ENCODE data around the gene NTRK2.
"Not testable (repeated sequence)": the region's sequence is repeated elsewhere in the genome, so short reads cannot be mapped to it uniquely, and the experiment has no call there.

Gene NTRK2

DNA sequence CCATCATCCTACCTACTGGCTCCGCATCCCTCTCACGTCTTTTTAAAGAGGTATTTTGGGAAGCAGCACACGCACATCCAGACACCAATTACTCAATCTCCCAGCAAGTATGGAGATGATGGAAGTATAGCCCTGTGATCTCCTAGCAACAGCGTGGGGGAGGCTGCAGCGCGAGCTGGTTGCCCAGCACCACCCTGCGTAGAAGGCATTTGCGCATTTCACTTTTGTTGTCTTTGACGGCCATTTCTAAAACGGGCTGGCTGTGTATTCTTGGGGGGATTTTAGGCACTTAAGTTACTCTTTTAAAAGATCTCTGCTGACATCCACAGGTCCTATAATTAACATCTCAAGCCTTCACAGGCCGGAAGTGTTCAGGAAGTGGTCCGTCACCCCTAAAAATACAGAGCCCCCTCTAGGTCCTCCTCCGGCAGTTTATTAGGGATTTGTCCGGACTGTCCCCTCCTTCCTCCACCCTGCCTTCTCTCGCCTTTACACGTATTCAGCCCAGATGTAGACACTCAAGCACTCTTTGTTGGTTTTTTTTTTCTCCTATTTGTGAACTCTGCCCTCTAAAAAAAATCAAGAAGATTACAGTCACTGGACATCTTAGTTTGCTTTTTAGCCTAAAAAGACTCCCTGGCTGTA lies 371.4 kb downstream of the NTRK2 start:
- no peak for DNase-seq

DNA sequence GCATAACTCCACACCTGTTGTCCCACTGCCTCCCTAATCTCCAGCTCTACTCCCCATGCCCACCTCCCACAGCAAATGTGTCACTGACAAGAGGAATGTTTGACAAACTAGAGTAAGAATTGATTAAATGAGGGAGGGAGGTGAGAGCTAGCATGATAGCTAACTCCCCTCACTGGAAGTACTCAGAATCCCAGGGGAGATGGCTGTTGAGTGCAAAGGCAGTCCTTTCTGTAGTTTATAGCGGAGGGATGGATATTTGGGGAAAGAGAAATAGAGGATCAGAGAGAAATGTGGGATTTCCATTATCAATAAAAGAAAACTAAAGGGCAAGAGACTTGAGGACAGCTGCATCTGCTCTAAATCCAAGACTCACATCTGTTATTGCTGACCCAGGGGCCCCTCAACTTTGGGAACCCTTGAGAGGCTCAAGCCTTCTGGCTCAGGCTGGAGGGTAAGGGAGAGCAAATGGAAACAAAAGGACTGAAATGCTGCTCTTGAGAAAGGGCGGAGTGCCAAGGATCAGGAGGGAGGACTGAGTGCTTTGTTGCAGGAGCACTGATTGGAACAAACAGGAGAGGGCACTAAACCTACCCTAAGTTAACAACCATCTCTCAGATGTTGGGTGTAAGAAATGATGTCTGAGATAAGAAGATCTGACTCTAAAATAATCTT lies 372.1 kb downstream of the NTRK2 start:
- DNase-seq: no peak

DNA sequence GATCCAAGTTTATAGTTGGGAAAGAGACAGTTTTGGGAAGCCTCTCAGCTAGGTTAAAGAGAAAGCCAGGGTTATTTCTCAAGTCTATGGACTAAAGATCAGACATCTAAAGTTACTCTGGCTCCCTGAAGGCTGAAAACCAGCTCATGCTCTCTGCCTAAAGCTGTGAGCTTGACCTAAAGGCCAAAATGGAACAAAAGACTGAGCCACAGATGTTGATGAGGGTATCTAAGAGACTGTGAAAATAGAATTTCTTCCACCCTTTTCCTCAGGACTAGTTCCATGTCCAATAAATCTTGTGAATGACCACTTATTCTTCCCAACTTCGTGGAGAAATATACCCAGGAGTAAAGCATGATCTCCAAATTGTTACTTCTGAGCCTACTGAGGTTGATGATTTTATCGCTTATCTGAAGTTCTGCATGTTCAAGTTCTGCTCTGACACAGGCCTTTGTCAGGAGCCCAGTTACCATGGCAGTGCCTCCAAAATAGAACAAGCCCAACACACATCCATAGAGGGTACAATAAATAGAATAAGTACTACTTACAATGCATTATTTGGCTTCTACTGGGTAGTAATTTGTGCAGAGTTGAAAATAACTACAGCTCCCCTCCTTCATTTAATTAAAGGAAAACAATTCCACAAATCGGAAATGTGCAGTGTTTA lies 373.6 kb downstream of the NTRK2 start:
- no peak for DNase-seq

DNA sequence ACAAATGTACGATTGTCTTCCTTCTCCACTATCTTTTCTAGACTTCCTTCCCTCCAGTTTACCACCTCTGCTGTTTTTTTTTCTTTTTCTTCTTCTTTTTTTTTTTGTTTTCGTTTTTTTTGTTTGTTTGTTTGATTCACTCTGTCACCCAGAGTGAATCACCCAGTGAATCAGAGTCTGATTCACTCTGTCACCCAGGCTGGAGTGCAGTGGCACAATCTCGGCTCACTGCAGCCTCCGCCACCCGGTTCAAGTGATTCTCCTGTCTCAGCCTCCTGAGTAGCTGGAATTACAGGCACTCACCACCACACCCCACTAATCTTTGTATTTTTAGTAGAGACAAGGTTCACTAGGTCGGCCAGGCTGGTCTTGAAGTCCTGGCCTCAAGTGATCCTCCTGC lies 375.7 kb downstream of the NTRK2 start:
- DNase-seq: no peak

DNA sequence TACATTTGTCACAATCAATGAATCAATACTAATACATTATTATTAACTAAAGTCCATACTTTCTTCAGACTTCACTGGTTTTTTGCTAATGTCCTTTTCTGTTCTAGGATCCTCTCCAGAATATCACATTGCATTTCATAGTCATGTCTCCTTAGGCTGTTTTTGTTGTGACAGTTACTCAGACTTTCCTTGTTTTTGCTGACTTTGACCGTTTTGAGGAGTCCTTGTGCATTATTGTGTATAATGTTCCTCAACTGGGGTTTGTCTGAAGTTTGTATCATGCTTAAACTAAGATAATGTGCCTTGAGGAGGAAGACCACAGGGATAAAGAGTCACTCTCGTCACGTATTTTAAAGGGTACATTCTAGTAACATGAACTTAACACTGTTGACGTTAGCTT lies 376.9 kb downstream of the NTRK2 start:
- no peak for DNase-seq

DNA sequence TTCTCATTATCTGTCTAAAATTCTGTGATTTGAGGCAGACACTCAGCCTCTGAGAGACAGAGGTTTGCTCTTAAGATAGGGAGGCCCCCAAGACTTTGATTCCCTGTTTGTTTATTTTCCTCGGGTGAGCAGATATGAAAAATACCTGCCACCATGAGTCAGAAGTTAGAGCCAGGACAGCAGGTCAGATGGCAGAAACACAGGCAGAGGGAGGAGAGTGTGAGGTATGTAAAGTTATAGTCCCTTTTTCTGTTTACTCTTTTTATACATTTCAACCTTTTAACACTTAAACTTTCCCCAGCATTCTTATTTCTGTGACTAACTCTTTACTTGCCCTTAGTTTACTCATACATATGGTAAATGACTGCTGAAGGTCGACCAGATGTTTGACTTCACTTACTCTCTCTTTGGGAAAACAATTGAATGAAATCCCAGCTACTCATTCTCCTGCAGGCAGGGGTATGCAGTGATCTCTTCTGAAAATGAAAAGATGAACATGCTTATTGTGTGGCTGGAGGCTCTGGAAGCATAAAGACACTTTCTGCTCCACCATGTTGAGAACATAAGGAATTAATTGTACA lies 383.8 kb downstream of the NTRK2 start:
- DNase-seq: no peak

DNA sequence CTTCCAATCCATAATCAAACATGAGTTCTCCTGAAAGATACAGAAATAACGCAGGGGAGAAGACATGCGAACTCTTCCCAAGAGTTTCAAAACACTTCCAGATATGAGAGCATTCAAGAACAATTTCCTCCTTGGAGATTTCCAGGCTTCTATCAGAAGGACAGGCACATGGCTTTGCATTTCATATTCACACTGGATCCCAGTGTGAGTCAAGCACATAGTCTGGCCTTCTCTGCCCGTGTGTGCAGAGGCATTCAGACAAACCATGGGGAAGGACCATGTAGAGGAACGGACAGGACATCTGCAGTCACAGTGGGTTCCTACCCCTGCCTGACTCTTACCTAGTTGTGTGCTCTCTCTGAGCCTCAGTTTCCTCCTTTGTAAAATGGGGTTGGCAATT lies 384.5 kb downstream of the NTRK2 start:
- DNase-seq: no peak

DNA sequence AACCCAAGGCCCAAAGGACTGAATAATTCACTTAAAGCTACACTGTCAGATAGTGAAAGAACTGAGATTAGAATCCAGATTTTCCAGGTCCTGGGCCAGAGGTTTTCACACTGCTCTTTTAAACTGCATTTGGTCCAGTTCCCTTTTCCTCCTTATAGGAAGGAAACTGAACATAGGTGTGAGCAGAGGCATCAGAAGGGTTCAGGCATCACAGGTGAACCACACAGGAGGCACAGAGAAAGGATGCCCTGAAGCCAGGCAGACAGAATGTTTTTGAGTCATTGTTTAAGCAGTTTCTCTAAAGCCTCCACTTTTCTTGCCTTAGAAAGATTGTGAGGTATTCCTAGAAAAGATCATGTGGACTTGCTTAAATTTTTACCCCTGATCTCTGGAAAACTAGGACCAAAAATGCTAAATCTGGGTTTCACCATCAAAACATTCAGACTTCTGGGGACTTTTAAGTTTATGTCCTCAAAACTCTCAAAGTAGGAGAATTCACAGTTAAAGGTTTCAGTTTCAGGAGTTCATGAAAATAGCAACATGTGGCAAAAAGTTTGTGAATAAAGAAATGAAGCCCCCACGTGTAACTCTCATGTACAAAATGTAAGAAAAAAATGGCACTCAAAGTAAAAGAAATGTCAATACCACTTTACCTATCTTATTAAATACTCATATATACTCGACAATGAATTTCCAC lies 386.1 kb downstream of the NTRK2 start:
- no peak for DNase-seq

DNA sequence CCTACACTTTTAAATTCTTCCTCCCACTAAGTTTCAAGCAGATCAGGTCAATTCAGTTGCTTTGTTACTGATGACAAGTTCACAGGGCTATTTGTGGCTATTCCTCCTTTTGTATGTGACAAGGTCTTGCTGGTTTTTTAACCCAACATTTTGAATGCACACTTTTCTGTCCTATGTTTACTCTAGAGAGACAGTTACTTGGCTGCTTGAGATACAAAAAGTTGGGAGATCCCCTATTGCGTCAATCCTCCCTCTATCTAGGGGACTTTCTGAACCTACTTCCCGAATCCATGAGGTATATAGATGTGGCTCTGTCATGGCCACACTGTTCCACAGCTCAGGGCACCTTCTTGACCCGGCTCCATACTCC lies 386.7 kb downstream of the NTRK2 start:
- no peak for DNase-seq

DNA sequence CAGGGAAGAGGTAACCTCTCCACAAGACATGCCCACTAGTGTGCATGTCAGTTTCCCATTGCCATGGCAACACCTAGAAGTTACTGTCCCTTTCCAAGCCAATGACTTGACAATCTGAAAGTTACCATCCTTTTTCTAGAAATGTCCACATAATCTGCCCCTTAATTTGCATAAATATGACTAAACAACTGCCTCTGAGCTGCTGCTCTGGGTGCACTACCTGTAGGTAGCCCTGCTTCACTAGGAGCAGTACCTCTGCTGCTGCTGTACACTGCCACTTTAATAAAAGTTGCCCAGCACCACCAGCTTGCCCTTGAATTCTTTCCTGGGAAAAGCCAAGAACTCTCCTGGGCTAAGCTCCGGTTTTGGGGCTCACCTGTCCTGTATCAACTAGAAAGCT lies 392.4 kb downstream of the NTRK2 start:
- no peak for DNase-seq

DNA sequence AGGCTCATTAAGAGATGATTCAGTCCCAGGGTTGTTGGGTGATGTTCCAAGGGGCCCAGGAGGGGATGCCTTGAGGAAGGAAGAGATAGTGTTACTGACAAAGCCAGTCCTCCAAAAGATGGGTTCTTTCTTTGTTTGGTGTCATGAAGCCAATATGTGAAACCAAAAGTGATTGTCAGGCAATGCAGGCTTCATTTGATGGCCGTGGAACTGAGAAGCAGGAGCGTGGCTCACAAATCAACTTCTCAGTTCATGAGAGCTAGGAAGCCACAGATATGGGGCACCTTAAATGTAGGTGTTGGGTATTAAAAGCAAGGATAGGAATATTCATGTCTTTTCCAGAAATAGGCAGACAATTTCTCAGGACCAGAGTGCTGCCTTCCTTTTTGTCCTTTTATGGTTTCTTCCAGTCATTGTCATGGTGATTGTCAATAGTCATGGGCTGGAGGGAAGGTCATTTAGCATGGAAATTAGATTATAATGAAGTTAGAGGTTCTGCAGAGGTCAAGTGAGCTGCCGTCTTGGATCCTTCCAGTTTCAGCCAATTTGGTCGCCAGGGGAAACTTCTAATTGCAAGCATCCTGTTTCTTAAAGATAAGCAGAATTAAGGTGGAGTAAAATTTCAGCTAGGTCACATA lies 393.0 kb downstream of the NTRK2 start:
- no peak for DNase-seq

DNA sequence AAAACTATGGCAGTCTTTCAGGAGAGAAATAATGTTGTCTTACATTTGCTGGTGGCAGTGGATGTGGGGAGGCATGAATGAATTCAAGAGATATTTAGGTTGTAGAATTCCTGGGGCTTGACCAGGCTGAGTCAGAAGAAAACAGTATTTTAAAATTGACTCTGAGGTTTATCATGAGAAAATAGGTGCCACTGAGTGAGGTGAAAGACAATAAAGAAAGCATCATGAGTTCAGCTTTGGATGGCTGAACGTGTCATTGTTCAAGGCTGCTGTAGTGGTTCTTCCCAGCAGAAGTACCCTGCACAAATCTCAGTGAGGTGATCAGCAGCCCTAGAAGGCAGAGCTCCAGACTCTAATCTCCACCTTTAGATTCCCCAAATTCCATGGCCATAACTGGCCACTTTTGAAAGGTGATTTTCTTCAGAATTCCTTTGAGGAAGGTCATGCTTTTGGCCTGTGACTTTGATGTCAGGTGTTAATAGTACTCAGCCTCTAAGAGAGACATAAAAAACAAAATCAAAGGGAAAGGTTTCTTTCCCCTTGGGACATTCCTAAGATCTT lies 395.4 kb downstream of the NTRK2 start:
- DNase-seq: no peak

DNA sequence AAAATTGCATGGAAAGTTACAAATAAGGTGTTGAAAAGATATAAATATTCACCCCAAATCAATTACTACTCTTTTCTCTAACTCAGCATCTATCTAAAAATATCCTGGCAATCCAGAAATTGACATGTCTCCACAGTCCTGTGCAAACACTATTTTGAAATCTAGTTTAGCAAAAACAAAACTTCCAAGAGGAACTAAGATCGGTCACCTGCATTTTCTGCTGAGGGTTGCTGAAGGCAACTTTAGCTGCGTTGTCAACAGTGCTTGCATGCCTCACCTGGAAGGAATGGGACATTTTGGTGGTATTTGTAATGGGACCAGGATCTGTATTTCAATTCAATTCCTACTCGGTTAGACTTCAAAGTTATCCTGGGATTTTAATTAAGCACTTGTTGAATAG lies 398.3 kb downstream of the NTRK2 start:
- DNase-seq: no peak

DNA sequence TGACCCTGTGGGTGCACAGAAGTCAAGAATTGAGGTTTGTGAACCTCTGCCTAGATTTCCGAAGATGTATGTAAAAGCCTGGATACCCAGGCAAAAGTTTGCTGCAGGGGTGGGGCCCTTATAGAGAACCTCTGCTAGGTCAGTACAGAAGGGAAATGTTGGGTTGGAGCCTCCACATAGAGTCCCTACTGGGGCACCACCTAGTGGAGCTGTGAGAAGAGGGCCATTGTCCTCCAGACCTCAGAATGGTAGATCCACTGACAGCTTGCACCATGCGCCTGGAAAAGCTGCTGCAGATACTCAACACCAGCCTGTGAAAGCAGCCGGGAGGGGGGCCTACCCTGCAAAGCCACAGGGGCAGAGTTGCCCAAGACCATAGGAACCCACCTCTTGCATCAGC lies 399.9 kb downstream of the NTRK2 start:
- DNase-seq: not testable (repeated sequence)
